Pancreas (tissue), 10 donors: ENCODE data around the gene KCNJ5. TPM values are rescaled to one million over a fixed set of nuclear protein-coding genes. Genes with fewer than 3 reads are reported as not detected.

Experiments used
- ATAC-seq, 4 donors: fragments of 200-7000 bp; cut with Tn5 transposase; one replicate each; pipeline versions ENCODE4 v1.8.0 to v1.9.1; 2020; ENCODE audit warnings: mild to moderate bottlenecking in 4 of 4, moderate library complexity in 4 of 4
- DNase-seq, 6 donors: peaks; one replicate each; pipeline ENCODE4 v3.0.0-alpha.2; 2020
- FAIRE-seq: peaks from 2 replicates; lab custom pipeline; 2012; peaks lifted over from hg19 to GRCh38; lab: Jason Lieb, UNC
- H3K27ac ChIP-seq, 4 donors: fragments of 200-600 bp; sonication (generic); 1 replicate in 3 of 4; 2 replicates in 1 of 4; pipeline versions ENCODE4 v1.5.0 to v1.8.0; 2020
- H3K27me3 ChIP-seq, 4 donors: fragments of 200-600 bp; one replicate each; pipeline ENCODE4 v1.8.0; 2021
- H3K36me3 ChIP-seq, 3 donors: fragments of 200-600 bp; sonication (generic) in 1 of 3; one replicate each; pipeline versions ENCODE4 v1.5.0 to v1.8.0; 2020 to 2021
- H3K4me1 ChIP-seq, 3 donors: fragments of 200-600 bp; one replicate each; pipeline ENCODE4 v1.8.0; 2021
- H3K4me3 ChIP-seq, 4 donors: fragments of 200-600 bp; sonication (generic) in 2 of 4; one replicate each; pipeline versions ENCODE4 v1.5.0 to v1.8.0; 2020 to 2021
- H3K9me3 ChIP-seq, 4 donors: fragments of 200-600 bp; one replicate each; pipeline ENCODE4 v1.8.0; 2021
- CTCF ChIP-seq, 4 donors: fragments of 200-600 bp; sonication (generic) in 3 of 4; IDR thresholded peaks; one replicate each; pipeline versions ENCODE4 v1.5.0 to v1.8.0; 2021; ENCODE audit warnings: antibody characterized with exemption in 4 of 4
- WGBS, 2 donors: extraction: QIAGEN DNeasy Blood & Tissue Kit; methylation state at CpG; one replicate each; pipeline ENCODE4 v1.1.7; 2013; 5-methylcytosine and 5-hydroxymethylcytosine counted together
- intact Hi-C, 3 donors: fragments of 100-400 bp; cut with DNase I; formaldehyde crosslinking; loops; one replicate each; pipeline versions ENCODE4 v1.11.1 to v1.14.2; 2022
- polyA plus RNA-seq, 2 donors: library from polyadenylated mRNA; stranded (reverse); fragments of 200-250 nt; gene quantifications; one replicate each; pipeline ENCODE4 v1.2.3, GENCODE V29; 2013
- total RNA-seq, 6 donors: library from RNA; stranded (reverse); fragmentation: NEBNext Ultra II Directional in 4 of 6; extraction: Animal tissue kit (Norgen Biotek cat#: 25700) in 4 of 6; gene quantifications; one replicate each; pipeline versions ENCODE4 v1.2.1 to v1.2.4, GENCODE V29; 2021 to 2023
- donor health status: healthy with polysubstance abuse.
- donor health status: DM: no; HTN: no; CAD: no; lungs with moderate emphysema.
- donor health status: DM: no; HTN: no; CAD: no.
- donor health status: control.
- donor health status: control.
- donor health status: Bipolar disorder and iron deficiency.
- donor health status: DM: yes; HTN: yes; CAD: no.
- donor health status: DM: no; HTN: no; CAD: no.
- donor health status: DM: no; HTN: no; CAD: no.
- donor health status: DM: yes; HTN: yes; CAD: no.

The KCNJ5 gene
- total and polyA plus RNA-seq, 8 donors, result 1.1 to 17.6 (median 9.5) TPM

DNA sequence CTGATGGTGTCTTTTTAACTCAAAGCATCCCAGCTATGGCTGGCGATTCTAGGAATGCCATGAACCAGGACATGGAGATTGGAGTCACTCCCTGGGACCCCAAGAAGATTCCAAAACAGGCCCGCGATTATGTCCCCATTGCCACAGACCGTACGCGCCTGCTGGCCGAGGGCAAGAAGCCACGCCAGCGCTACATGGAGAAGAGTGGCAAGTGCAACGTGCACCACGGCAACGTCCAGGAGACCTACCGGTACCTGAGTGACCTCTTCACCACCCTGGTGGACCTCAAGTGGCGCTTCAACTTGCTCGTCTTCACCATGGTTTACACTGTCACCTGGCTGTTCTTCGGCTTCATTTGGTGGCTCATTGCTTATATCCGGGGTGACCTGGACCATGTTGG, 20.1 kb downstream of the KCNJ5 start:
- DNase-seq, result no peak
- no peak for FAIRE-seq
- Histone ChIP-seq H3K27me3 (no peaks in the 10 kb centered on the region), H3K27ac (no peak overlapping the region), H3K36me3 (no peaks in the 10 kb centered on the region), H3K4me1 (peaks cover 0 to 19% (median 16%) of the 10 kb centered on the region in 3 donors), H3K4me3 (no peak overlapping the region), H3K9me3 (no peaks in the 10 kb centered on the region)
- whole genome bisulfite sequencing, 2 donors, result 93 to 96% methylated on average over 17 of the region's 17 CpGs
- ATAC-seq, result no peak
- intact Hi-C loops, result no loop called here
- TF ChIP-seq CTCF (IDR thresholded peaks at IDR 0.05), result no peak

- no peak for FAIRE-seq
- Histone ChIP-seq H3K4me3 (no peak overlapping the region), H3K4me1 (peaks cover 0 to 19% (median 16%) of the 10 kb centered on the region in 3 donors), H3K27me3 (no peaks in the 10 kb centered on the region), H3K27ac (no peak overlapping the region), H3K9me3 (no peaks in the 10 kb centered on the region), H3K36me3 (no peaks in the 10 kb centered on the region)
- ATAC-seq, result no peak
- no peak for TF ChIP-seq CTCF (IDR thresholded peaks at IDR 0.05)
- 93 to 94% methylated on average over 18 of the region's 18 CpGs for WGBS, 2 donors
- no peak for DNase-seq
- intact Hi-C loops, result no loop called here
These were observed 20.5 kb downstream of the KCNJ5 start for GRCh38 chr11:128911701-128912100.

GRCh38 chr11:128913806-128914205, 22.6 kb downstream of the KCNJ5 start:
- WGBS, 2 donors, result 88 to 93% methylated on average over 5 of the region's 5 CpGs
- H3K36me3 ChIP-seq, result no peaks in the 10 kb centered on the region
- no peak for DNase-seq
- no peak overlapping the region for H3K4me3 ChIP-seq
- FAIRE-seq, result no peak
- no peak for TF ChIP-seq CTCF (IDR thresholded peaks at IDR 0.05)
- no peaks in the 10 kb centered on the region for H3K27me3 ChIP-seq
- ATAC-seq, result no peak
- no peaks in the 10 kb centered on the region for H3K9me3 ChIP-seq
- H3K4me1 ChIP-seq, result peaks cover 0 to 9% (median 9%) of the 10 kb centered on the region in 3 donors
- no peak overlapping the region for H3K27ac ChIP-seq
- intact Hi-C loops, result no loop called here

- no peaks in the 10 kb centered on the region for H3K36me3 ChIP-seq
- TF ChIP-seq CTCF (IDR thresholded peaks at IDR 0.05), result no peak
- WGBS, 2 donors, result 84 to 89% methylated on average over 18 of the region's 18 CpGs
- no peak for FAIRE-seq
- H3K9me3 ChIP-seq, result no peaks in the 10 kb centered on the region
- H3K27ac ChIP-seq, result no peak overlapping the region
- no peaks in the 10 kb centered on the region for H3K27me3 ChIP-seq
- H3K4me1 ChIP-seq, result peaks cover 0 to 2% (median 2%) of the 10 kb centered on the region in 3 donors
- intact Hi-C loops, result no loop called here
- DNase-seq, result no peak
- no peak overlapping the region for H3K4me3 ChIP-seq
- no peak for ATAC-seq
These were observed 23.3 kb downstream of the KCNJ5 start for GRCh38 chr11:128914216-128915148.

GRCh38 chr11:128915149-128915521, 24.0 kb downstream of the KCNJ5 start:
- H3K4me3 ChIP-seq, result no peak overlapping the region
- no peak for FAIRE-seq
- 88 to 92% methylated on average over 6 of the region's 6 CpGs for WGBS, 2 donors
- no peaks in the 10 kb centered on the region for H3K9me3 ChIP-seq
- no peaks in the 10 kb centered on the region for H3K27me3 ChIP-seq
- TF ChIP-seq CTCF (IDR thresholded peaks at IDR 0.05), result no peak
- intact Hi-C loops, result no loop called here
- H3K36me3 ChIP-seq, result no peaks in the 10 kb centered on the region
- DNase-seq, result no peak
- no peak overlapping the region for H3K27ac ChIP-seq
- H3K4me1 ChIP-seq, result no peaks in the 10 kb centered on the region
- no peak for ATAC-seq
